OCI-LY7 (cell line): Measurements from ENCODE around the gene GGACT.

Experiments
- CTCF ChIP-seq: fragments of 200-600 bp; sonication (generic); conservative IDR thresholded peaks from 2 replicates; pipeline ENCODE4 v1.5.1; 2014; ENCODE audit warnings: mild to moderate bottlenecking, antibody characterized with exemption, low read length, moderate library complexity, mixed read lengths
- EZH2phosphoT487 ChIP-seq: fragments of 200-600 bp; sonication (generic); IDR thresholded peaks from 2 replicates; pipeline ENCODE4 v1.6.1; 2018; ENCODE audit warnings: low read depth, borderline replicate concordance, mild to moderate bottlenecking, mixed run types, antibody characterized with exemption, low read length, moderate library complexity, mixed read lengths

- no peak for TF ChIP-seq CTCF
- no peak for TF ChIP-seq EZH2phosphoT487
Observed at GRCh38 chr13:100561158-100561499, 27.5 kb downstream of the GGACT start.
